ENCODE data around the gene C1orf167.

C1orf167 gene

GRCh38 chr1:11767922-11768704 is 6.1 kb downstream of the C1orf167 start:
- no peak for DNase-seq (ENCODE audit: extremely low spot score)
- ChIA-PET POLR2A (no interaction called here), CTCF (no interaction called here)
- TF ChIP-seq, protein P1, sequence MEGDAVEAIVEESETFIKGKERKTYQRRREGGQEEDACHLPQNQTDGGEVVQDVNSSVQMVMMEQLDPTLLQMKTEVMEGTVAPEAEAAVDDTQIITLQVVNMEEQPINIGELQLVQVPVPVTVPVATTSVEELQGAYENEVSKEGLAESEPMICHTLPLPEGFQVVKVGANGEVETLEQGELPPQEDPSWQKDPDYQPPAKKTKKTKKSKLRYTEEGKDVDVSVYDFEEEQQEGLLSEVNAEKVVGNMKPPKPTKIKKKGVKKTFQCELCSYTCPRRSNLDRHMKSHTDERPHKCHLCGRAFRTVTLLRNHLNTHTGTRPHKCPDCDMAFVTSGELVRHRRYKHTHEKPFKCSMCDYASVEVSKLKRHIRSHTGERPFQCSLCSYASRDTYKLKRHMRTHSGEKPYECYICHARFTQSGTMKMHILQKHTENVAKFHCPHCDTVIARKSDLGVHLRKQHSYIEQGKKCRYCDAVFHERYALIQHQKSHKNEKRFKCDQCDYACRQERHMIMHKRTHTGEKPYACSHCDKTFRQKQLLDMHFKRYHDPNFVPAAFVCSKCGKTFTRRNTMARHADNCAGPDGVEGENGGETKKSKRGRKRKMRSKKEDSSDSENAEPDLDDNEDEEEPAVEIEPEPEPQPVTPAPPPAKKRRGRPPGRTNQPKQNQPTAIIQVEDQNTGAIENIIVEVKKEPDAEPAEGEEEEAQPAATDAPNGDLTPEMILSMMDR (IDR thresholded peaks at IDR 0.05; ENCODE audit: control extremely low read depth, extremely low read depth, low read depth, missing control alignments) = no peak

- POLR2A ChIA-PET = interaction anchor here (0.7 kb wide), 1 partner anchor 199 kb away, joined by 4 read pairs; no protein-coding TSS in a partner anchor
- TF ChIP-seq, protein P1 (IDR thresholded peaks at IDR 0.05; ENCODE audit: control extremely low read depth, extremely low read depth, low read depth, missing control alignments) = no peak
- no peak for DNase-seq (ENCODE audit: extremely low spot score)
- CTCF ChIA-PET = no interaction called here
Observed at GRCh38 chr1:11768821-11769220, 6.8 kb downstream of the C1orf167 start.

- POLR2A ChIA-PET = interaction anchor here (0.7 kb wide), 1 partner anchor 198 kb away, joined by 4 read pairs; no protein-coding TSS in a partner anchor
- TF ChIP-seq, protein P1 (IDR thresholded peaks at IDR 0.05; ENCODE audit: control extremely low read depth, extremely low read depth, low read depth, missing control alignments) = no peak
- DNase-seq (ENCODE audit: extremely low spot score) = no peak
- CTCF ChIA-PET = no interaction called here
Observed at GRCh38 chr1:11769274-11769673, 7.3 kb downstream of the C1orf167 start.

DNA sequence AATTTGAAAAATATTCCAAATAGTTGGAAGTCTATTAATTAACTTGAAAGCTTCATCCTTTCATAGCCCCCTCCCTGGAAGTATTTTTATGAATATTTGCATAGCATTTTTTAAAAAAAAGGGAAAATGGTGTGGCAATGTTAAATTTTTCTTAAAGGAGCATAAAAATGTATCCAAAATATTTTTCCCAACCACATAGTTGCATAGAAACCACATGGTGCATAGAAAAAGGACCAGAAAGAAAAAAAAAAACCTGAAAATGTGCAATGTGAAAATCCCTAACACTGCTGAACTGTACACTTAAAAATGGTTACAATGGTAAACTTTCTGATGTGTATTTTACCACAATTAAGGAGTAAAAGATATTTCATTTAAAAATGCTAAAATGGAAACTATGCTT is 8.0 kb downstream of the C1orf167 start:
- TF ChIP-seq, protein P1 (IDR thresholded peaks at IDR 0.05; ENCODE audit: control extremely low read depth, extremely low read depth, low read depth, missing control alignments) = no peak
- DNase-seq (ENCODE audit: extremely low spot score) = no peak
- POLR2A ChIA-PET = no interaction called here
- CTCF ChIA-PET = no interaction called here

DNA sequence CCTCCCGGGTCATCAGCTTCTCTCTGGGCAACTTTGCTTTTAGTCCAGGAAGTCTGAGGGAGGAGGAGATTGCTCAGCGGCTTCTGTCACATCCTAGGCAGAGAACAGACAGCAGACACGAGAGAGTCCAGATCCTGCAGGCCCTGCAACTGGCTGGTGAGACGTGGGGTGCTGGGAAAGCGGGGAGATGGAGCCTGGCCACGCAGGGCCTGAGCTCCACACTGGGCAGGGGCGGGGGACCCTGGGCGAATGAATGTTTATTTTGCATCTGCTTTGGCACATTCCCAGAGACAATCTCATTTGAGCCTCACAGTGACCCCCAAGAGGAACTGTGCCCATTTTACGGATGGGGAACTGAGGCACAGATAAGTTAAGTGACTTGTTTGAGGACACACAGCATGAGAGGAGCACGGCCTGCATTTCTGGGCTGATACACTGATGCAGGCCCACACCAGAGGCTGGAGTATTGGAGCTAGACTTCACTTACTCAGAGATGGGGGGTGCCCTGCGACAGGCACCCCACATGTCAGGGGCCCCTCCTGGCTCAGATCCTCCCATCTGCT is 9.6 kb downstream of the C1orf167 start:
- POLR2A ChIA-PET = no interaction called here
- CTCF ChIA-PET = no interaction called here
- TF ChIP-seq, protein P1 (IDR thresholded peaks at IDR 0.05; ENCODE audit: control extremely low read depth, extremely low read depth, low read depth, missing control alignments) = no peak
- no peak for DNase-seq (ENCODE audit: extremely low spot score)

DNA sequence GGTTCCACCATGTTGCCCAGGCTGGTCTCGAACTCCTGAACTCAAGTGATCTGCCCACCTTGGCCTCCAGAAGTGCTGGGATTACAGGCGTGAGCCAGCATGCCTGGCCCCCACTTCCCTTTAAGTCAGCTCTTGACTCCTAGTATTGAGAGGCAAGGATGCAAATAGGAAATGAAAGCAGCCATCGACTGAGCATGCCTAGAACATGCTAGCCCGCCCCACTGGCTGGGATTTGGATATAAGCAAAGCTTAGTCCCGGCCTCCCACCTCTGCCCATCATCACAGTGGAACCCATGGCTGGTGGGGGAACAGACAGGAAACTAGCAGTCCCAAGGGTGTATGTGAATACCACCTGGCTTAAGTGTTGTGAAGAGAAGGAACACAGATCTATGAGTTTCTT is 10.5 kb downstream of the C1orf167 start:
- ChIA-PET CTCF (no interaction called here), POLR2A (no interaction called here)
- no peak for DNase-seq (ENCODE audit: extremely low spot score)
- TF ChIP-seq, protein P1 (IDR thresholded peaks at IDR 0.05; ENCODE audit: control extremely low read depth, extremely low read depth, low read depth, missing control alignments) = no peak

Data from GM10248 (cell line).